Ishikawa (cell line): ENCODE results near the gene LIPG.

Experiments used
- EGR1 ChIP-seq: IDR thresholded peaks from 2 replicates; pipeline ENCODE4 v1.6.1; 2012
- EP300 ChIP-seq: IDR thresholded peaks from 2 replicates; pipeline ENCODE4 v1.6.1; 2012; ENCODE audit warnings: borderline replicate concordance
- FOXM1 ChIP-seq: IDR thresholded peaks from 2 replicates; pipeline ENCODE4 v1.6.1; 2012; ENCODE audit warnings: low read depth, borderline replicate concordance
- MAX ChIP-seq: IDR thresholded peaks from 2 replicates; pipeline ENCODE4 v1.6.1; 2012
- RAD21 ChIP-seq: IDR thresholded peaks from 2 replicates; pipeline ENCODE4 v1.6.1; 2012; ENCODE audit warnings: low read depth
- TAF1 ChIP-seq: IDR thresholded peaks from 2 replicates; pipeline ENCODE4 v1.6.1; 2012; ENCODE audit warnings: low read depth, mild to moderate bottlenecking
- TCF12 ChIP-seq: IDR thresholded peaks from 2 replicates; pipeline ENCODE4 v1.6.1; 2012; ENCODE audit warnings: low read depth
- YY1 ChIP-seq: IDR thresholded peaks from 2 replicates; pipeline ENCODE4 v1.6.1; 2012; ENCODE audit warnings: low read depth

GRCh38 chr18:49608366-49609255, 46.8 kb downstream of the LIPG start:
- TF ChIP-seq EGR1 (no peak), EP300 (no peak), FOXM1 (no peak), RAD21 (no peak), YY1 (no peak), TAF1 (no peak), TCF12 (no peak), MAX (no peak)
